ENCODE measurements around the gene MTERF2. TPM values are rescaled to one million over a fixed set of nuclear protein-coding genes. Genes with fewer than 3 reads are reported as not detected.

Gene MTERF2
- total and polyA plus RNA-seq, 2 experiments from 2014 or later = 16.7 to 20.6 TPM

DNA sequence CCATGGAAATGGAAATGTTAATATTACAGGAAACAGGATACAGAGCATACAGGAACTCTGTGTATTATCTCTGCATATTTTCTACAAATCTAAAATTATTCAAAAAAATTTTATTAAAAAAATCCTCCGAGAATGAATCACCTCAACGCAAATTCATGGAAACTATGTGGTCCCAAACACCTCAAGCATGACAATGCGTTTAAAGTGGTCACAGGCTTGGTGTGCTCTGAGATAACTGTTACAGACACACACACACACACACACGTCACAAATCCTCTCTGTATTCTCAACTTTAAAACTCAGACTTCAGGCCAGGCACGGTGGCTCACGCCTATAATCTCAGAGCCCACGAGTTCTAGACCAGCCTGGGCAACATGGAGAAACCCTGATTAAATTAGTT lies 45.3 kb upstream of the MTERF2 start:
- H2AFZ ChIP-seq = no peak overlapping the region
- H3K79me2 ChIP-seq = peaks cover 30% of the 10 kb centered on the region
- peaks cover 6% of the 10 kb centered on the region for H3K4me1 ChIP-seq (ENCODE audit: insufficient read depth)
- no peak overlapping the region for H3K27ac ChIP-seq
- 84% methylated on average over 7 of the region's 7 CpGs for WGBS (ENCODE audit: low lambda C conversion rate, missing lambda C conversion rate)
- H3K27me3 ChIP-seq = no peaks in the 10 kb centered on the region
- no peak overlapping the region for H3K4me3 ChIP-seq
- H3K9me2 ChIP-seq (replicated peaks; ENCODE audit: insufficient read depth) = no peaks in the 10 kb centered on the region
- no peak for DNase-seq (ENCODE audit: low spot score)
- TF ChIP-seq EZH2 (IDR thresholded peaks at IDR 0.05; ENCODE audit: borderline replicate concordance) (no peak), EZH2phosphoT487 (IDR thresholded peaks at IDR 0.05; ENCODE audit: low read depth, severe bottlenecking, unreplicated experiment) (no peak)
- TF ChIP-seq, protein P1, sequence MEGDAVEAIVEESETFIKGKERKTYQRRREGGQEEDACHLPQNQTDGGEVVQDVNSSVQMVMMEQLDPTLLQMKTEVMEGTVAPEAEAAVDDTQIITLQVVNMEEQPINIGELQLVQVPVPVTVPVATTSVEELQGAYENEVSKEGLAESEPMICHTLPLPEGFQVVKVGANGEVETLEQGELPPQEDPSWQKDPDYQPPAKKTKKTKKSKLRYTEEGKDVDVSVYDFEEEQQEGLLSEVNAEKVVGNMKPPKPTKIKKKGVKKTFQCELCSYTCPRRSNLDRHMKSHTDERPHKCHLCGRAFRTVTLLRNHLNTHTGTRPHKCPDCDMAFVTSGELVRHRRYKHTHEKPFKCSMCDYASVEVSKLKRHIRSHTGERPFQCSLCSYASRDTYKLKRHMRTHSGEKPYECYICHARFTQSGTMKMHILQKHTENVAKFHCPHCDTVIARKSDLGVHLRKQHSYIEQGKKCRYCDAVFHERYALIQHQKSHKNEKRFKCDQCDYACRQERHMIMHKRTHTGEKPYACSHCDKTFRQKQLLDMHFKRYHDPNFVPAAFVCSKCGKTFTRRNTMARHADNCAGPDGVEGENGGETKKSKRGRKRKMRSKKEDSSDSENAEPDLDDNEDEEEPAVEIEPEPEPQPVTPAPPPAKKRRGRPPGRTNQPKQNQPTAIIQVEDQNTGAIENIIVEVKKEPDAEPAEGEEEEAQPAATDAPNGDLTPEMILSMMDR (IDR thresholded peaks at IDR 0.05; ENCODE audit: poor library complexity) = no peak
- no peak overlapping the region for H3K4me2 ChIP-seq
- H3K36me3 ChIP-seq (replicated peaks; ENCODE audit: insufficient read depth, low read depth) = no peaks in the 10 kb centered on the region
- H3K9me3 ChIP-seq (ENCODE audit: low read depth) = no peaks in the 10 kb centered on the region
- no peaks in the 10 kb centered on the region for H4K20me1 ChIP-seq (ENCODE audit: insufficient read depth, poor library complexity, severe bottlenecking)

GRCh38 chr12:107031061-107031460 lies 44.1 kb upstream of the MTERF2 start:
- Histone ChIP-seq H3K9me2 (replicated peaks; ENCODE audit: insufficient read depth) (no peaks in the 10 kb centered on the region), H2AFZ (no peak overlapping the region), H3K9me3 (ENCODE audit: low read depth) (no peaks in the 10 kb centered on the region), H3K27me3 (no peaks in the 10 kb centered on the region), H3K4me2 (no peak overlapping the region), H3K79me2 (peaks cover 28% of the 10 kb centered on the region), H4K20me1 (ENCODE audit: insufficient read depth, poor library complexity, severe bottlenecking) (no peaks in the 10 kb centered on the region), H3K36me3 (replicated peaks; ENCODE audit: insufficient read depth, low read depth) (no peaks in the 10 kb centered on the region), H3K27ac (no peak overlapping the region), H3K4me3 (no peak overlapping the region), H3K4me1 (ENCODE audit: insufficient read depth) (peaks cover 17% of the 10 kb centered on the region)
- no peak for DNase-seq (ENCODE audit: low spot score)
- WGBS (ENCODE audit: low lambda C conversion rate, missing lambda C conversion rate) = 75% methylated on average over 2 of the region's 2 CpGs
- TF ChIP-seq, protein P1 (IDR thresholded peaks at IDR 0.05; ENCODE audit: poor library complexity) = no peak
- no peak for TF ChIP-seq EZH2phosphoT487 (IDR thresholded peaks at IDR 0.05; ENCODE audit: low read depth, severe bottlenecking, unreplicated experiment)

- TF ChIP-seq EZH2phosphoT487 (IDR thresholded peaks at IDR 0.05; ENCODE audit: low read depth, severe bottlenecking, unreplicated experiment) (no peak), EZH2 (IDR thresholded peaks at IDR 0.05; ENCODE audit: borderline replicate concordance) (no peak)
- TF ChIP-seq, protein P1 (IDR thresholded peaks at IDR 0.05; ENCODE audit: poor library complexity) = no peak
- H4K20me1 ChIP-seq (ENCODE audit: insufficient read depth, poor library complexity, severe bottlenecking) = no peaks in the 10 kb centered on the region
- peaks cover 17% of the 10 kb centered on the region for H3K4me1 ChIP-seq (ENCODE audit: insufficient read depth)
- H3K9me3 ChIP-seq (ENCODE audit: low read depth) = no peaks in the 10 kb centered on the region
- no peaks in the 10 kb centered on the region for H3K9me2 ChIP-seq (replicated peaks; ENCODE audit: insufficient read depth)
- H3K4me2 ChIP-seq = no peak overlapping the region
- H2AFZ ChIP-seq = no peak overlapping the region
- H3K36me3 ChIP-seq (replicated peaks; ENCODE audit: insufficient read depth, low read depth) = no peaks in the 10 kb centered on the region
- H3K27ac ChIP-seq = peak overlapping the region; percentile 85
- DNase-seq (ENCODE audit: low spot score) = no peak
- no peak overlapping the region for H3K4me3 ChIP-seq
- 93% methylated on average over 7 of the region's 7 CpGs for WGBS (ENCODE audit: low lambda C conversion rate, missing lambda C conversion rate)
- H3K27me3 ChIP-seq = no peaks in the 10 kb centered on the region
- H3K79me2 ChIP-seq = peaks cover 35% of the 10 kb centered on the region
Observed at GRCh38 chr12:107029081-107029480, 42.1 kb upstream of the MTERF2 start.

DNA sequence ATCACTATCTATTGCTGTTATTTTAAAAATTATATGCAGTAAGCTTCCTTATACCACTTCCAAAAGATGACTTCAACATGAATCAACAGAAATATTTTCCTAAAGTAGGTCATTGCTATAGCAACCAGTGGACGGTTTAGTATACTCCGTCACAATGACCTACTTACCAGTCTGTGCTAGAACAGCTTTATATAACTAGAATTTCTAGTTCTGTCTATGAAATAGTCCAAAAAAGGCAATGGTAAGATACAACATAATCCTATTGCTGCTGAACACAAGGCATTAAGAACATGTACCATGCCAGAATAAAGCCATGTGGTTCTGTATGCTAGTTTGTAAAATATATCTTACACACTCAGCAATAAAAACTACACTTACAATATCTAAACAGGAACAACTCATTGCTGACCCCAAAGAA lies 40.7 kb upstream of the MTERF2 start:
- peaks cover 36% of the 10 kb centered on the region for H3K79me2 ChIP-seq
- H3K4me1 ChIP-seq (ENCODE audit: insufficient read depth) = peaks cover 17% of the 10 kb centered on the region
- peak; percentile 83 for DNase-seq (ENCODE audit: low spot score)
- no peaks in the 10 kb centered on the region for H4K20me1 ChIP-seq (ENCODE audit: insufficient read depth, poor library complexity, severe bottlenecking)
- WGBS (ENCODE audit: low lambda C conversion rate, missing lambda C conversion rate) = 8% methylated on average over 2 of the region's 2 CpGs
- H3K9me3 ChIP-seq (ENCODE audit: low read depth) = no peaks in the 10 kb centered on the region
- no peak for TF ChIP-seq EZH2 (IDR thresholded peaks at IDR 0.05; ENCODE audit: borderline replicate concordance)
- no peak for TF ChIP-seq EZH2phosphoT487 (IDR thresholded peaks at IDR 0.05; ENCODE audit: low read depth, severe bottlenecking, unreplicated experiment)
- TF ChIP-seq, protein P1 (IDR thresholded peaks at IDR 0.05; ENCODE audit: poor library complexity) = no peak
- no peak overlapping the region for H3K4me3 ChIP-seq
- H3K36me3 ChIP-seq (replicated peaks; ENCODE audit: insufficient read depth, low read depth) = no peaks in the 10 kb centered on the region
- peak overlapping the region; percentile 29 for H3K4me2 ChIP-seq
- peak overlapping the region; percentile 85 for H3K27ac ChIP-seq
- no peak overlapping the region for H2AFZ ChIP-seq
- H3K27me3 ChIP-seq = no peaks in the 10 kb centered on the region
- H3K9me2 ChIP-seq (replicated peaks; ENCODE audit: insufficient read depth) = no peaks in the 10 kb centered on the region
